ENCODE results near the gene RTN3. TPM values are rescaled to one million over a fixed set of nuclear protein-coding genes. Genes with fewer than 3 reads are reported as not detected.

The RTN3 gene
- total and polyA plus RNA-seq, 9 of the 15 experiments (the other 6 are each of a cell fraction or from before 2014, with no cell fraction given) = 41.6 to 169 (median 93.5) TPM

GRCh38 chr11:63671322-63672155 is 9.8 kb upstream of the RTN3 start, which contains the start of gene ATL3 (continued):
- TF ChIP-seq ZBTB43 (CRISPR knock-in tag; IDR thresholded peaks at IDR 0.05) = peak; percentile 98
- TF ChIP-seq SMC3 (conservative IDR thresholded peaks at IDR 0.05; ENCODE audit: insufficient read depth, low read depth, low read length) = 0 out of 2 replicates have a peak, but pooled peaks have one; percentile 7
- peak; percentile 99 for TF ChIP-seq RB1 (IDR thresholded peaks at IDR 0.05; ENCODE audit: low read depth)
- no peak for TF ChIP-seq ZNF140 (CRISPR knock-in tag; IDR thresholded peaks at IDR 0.05)
- TF ChIP-seq ZNF830 (CRISPR knock-in tag; IDR thresholded peaks at IDR 0.05) = no peak
- TF ChIP-seq L3MBTL2 (IDR thresholded peaks at IDR 0.05) = peak; percentile 100
- 0 out of 2 replicates have a peak, but pooled peaks have one; percentile 13 for TF ChIP-seq HOMEZ (CRISPR knock-in tag; IDR thresholded peaks at IDR 0.05)
- no peak for TF ChIP-seq ZBTB8A (IDR thresholded peaks at IDR 0.05; ENCODE audit: partially characterized antibody)
- TF ChIP-seq ASH1L (IDR thresholded peaks at IDR 0.05; ENCODE audit: borderline replicate concordance, low read depth, partially characterized antibody) = peak; percentile 68
- TF ChIP-seq ZNF561 (CRISPR knock-in tag; conservative IDR thresholded peaks at IDR 0.05) = no peak
- peak; percentile 66; the same call in 1 of the 2 replicates for TF ChIP-seq ARID3B (CRISPR knock-in tag; IDR thresholded peaks at IDR 0.05; ENCODE audit: borderline replicate concordance)
- no peak for TF ChIP-seq TAF15 (IDR thresholded peaks at IDR 0.05; ENCODE audit: low read depth, low read length)
- TF ChIP-seq, protein P1, sequence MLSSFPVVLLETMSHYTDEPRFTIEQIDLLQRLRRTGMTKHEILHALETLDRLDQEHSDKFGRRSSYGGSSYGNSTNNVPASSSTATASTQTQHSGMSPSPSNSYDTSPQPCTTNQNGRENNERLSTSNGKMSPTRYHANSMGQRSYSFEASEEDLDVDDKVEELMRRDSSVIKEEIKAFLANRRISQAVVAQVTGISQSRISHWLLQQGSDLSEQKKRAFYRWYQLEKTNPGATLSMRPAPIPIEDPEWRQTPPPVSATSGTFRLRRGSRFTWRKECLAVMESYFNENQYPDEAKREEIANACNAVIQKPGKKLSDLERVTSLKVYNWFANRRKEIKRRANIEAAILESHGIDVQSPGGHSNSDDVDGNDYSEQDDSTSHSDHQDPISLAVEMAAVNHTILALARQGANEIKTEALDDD (IDR thresholded peaks at IDR 0.05) = no peak
- TF ChIP-seq MYC (IDR thresholded peaks at IDR 0.05; ENCODE audit: low read depth, low read length) = peak; percentile 99
- TF ChIP-seq MYC (CRISPR knock-in tag; IDR thresholded peaks at IDR 0.05; ENCODE audit: borderline replicate concordance, low read depth) = 0 out of 2 replicates have a peak, but pooled peaks have one; percentile 20
- peak; percentile 36 for TF ChIP-seq NUFIP1 (IDR thresholded peaks at IDR 0.05; ENCODE audit: partially characterized antibody)
- TF ChIP-seq, protein P2, sequence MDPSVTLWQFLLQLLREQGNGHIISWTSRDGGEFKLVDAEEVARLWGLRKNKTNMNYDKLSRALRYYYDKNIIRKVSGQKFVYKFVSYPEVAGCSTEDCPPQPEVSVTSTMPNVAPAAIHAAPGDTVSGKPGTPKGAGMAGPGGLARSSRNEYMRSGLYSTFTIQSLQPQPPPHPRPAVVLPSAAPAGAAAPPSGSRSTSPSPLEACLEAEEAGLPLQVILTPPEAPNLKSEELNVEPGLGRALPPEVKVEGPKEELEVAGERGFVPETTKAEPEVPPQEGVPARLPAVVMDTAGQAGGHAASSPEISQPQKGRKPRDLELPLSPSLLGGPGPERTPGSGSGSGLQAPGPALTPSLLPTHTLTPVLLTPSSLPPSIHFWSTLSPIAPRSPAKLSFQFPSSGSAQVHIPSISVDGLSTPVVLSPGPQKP (CRISPR knock-in tag; IDR thresholded peaks at IDR 0.05) = peak; percentile 97; the same call in 1 of the 2 replicates
- TF ChIP-seq NCOR1 (IDR thresholded peaks at IDR 0.05) = no peak
- no peak for TF ChIP-seq ZNF668 (CRISPR knock-in tag; IDR thresholded peaks at IDR 0.05)
- no peak for TF ChIP-seq ZNF212 (CRISPR knock-in tag; IDR thresholded peaks at IDR 0.05)
- peak; percentile 29; the same call in 1 of the 2 replicates for TF ChIP-seq NBN (IDR thresholded peaks at IDR 0.05; ENCODE audit: low read depth)
- no peak for TF ChIP-seq ZKSCAN3 (CRISPR knock-in tag; IDR thresholded peaks at IDR 0.05)

Data from K562 (cell line).